ENCODE results near the gene THBS2.

DNA sequence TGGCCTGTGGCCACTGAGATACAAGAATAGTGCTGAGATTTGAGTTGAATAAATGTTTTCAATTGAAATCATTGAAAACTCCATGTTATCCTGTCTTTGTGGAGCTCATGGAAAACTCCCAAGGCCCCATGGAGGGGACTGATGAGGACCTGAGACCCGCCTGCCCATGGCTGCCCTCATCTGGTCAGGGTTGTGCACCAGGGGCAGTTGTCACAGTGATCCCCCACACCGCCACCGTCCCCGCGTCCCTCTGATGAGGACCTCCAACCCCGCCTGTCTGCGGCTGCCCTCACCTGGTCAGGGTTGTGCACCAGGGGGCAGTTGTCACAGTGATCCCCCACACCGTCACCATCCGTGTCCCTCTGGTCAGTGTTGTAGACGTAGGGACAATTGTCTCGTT lies 27.8 kb downstream of the THBS2 start:
- TF ChIP-seq EZH2 (IDR thresholded peaks at IDR 0.05; ENCODE audit: borderline replicate concordance, low read length) = no peak
- TF ChIP-seq, protein P1, sequence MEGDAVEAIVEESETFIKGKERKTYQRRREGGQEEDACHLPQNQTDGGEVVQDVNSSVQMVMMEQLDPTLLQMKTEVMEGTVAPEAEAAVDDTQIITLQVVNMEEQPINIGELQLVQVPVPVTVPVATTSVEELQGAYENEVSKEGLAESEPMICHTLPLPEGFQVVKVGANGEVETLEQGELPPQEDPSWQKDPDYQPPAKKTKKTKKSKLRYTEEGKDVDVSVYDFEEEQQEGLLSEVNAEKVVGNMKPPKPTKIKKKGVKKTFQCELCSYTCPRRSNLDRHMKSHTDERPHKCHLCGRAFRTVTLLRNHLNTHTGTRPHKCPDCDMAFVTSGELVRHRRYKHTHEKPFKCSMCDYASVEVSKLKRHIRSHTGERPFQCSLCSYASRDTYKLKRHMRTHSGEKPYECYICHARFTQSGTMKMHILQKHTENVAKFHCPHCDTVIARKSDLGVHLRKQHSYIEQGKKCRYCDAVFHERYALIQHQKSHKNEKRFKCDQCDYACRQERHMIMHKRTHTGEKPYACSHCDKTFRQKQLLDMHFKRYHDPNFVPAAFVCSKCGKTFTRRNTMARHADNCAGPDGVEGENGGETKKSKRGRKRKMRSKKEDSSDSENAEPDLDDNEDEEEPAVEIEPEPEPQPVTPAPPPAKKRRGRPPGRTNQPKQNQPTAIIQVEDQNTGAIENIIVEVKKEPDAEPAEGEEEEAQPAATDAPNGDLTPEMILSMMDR (conservative IDR thresholded peaks at IDR 0.05 in 1 of 2, IDR thresholded peaks at IDR 0.05 in 1 of 2; ENCODE audit: extremely low read depth in 1 of 2, insufficient read depth in 1 of 2, low read depth in 1 of 2, low read length in 2 of 2) = no peak

Measured in mammary epithelial cell (primary cell).